GM15510 (cell line): ENCODE results near the gene AHCTF1.

ENCODE experiments used
- POLR2A ChIP-seq: IDR thresholded peaks from 3 replicates; pipeline ENCODE4 v1.6.1; 2011; ENCODE audit warnings: borderline replicate concordance; ENCODE audit not compliant: insufficient read length; ENCODE audit errors: extremely low read depth

The AHCTF1 gene

GRCh38 chr1:246878551-246878950, 53.2 kb downstream of the AHCTF1 start:
- TF ChIP-seq POLR2A, result no peak

- no peak for TF ChIP-seq POLR2A
These were observed 55.3 kb downstream of the AHCTF1 start for GRCh38 chr1:246876431-246876830.

- TF ChIP-seq POLR2A, result no peak
These were observed 56.4 kb downstream of the AHCTF1 start for GRCh38 chr1:246875041-246876026.

GRCh38 chr1:246865921-246866320, 65.8 kb downstream of the AHCTF1 start:
- TF ChIP-seq POLR2A, result no peak

GRCh38 chr1:246860401-246860800, 71.3 kb downstream of the AHCTF1 start:
- TF ChIP-seq POLR2A, result no peak

- no peak for TF ChIP-seq POLR2A
These were observed 75.4 kb downstream of the AHCTF1 start for GRCh38 chr1:246856371-246856770.

GRCh38 chr1:246843876-246844275, 87.9 kb downstream of the AHCTF1 start:
- no peak for TF ChIP-seq POLR2A

- TF ChIP-seq POLR2A, result no peak
These were observed 93.7 kb downstream of the AHCTF1 start for GRCh38 chr1:246838118-246838456.

GRCh38 chr1:246837418-246838117, 94.2 kb downstream of the AHCTF1 start:
- no peak for TF ChIP-seq POLR2A

GRCh38 chr1:246836209-246836966, 95.4 kb downstream of the AHCTF1 start:
- no peak for TF ChIP-seq POLR2A

GRCh38 chr1:246831543-246831942, 100.2 kb downstream of the AHCTF1 start:
- no peak for TF ChIP-seq POLR2A

- TF ChIP-seq POLR2A, result no peak
These were observed 102.9 kb downstream of the AHCTF1 start for GRCh38 chr1:246828818-246829217.

GRCh38 chr1:246827396-246827795, 104.4 kb downstream of the AHCTF1 start:
- no peak for TF ChIP-seq POLR2A

- no peak for TF ChIP-seq POLR2A
These were observed 106.1 kb downstream of the AHCTF1 start for GRCh38 chr1:246825557-246826175.
